ENCODE results near the gene ARTN. TPM values are rescaled to one million over a fixed set of nuclear protein-coding genes. Genes with fewer than 3 reads are reported as not detected.

ARTN gene
- total RNA-seq, 2 donors from 2014 or later: 4.1 to 5.4 TPM

DNA sequence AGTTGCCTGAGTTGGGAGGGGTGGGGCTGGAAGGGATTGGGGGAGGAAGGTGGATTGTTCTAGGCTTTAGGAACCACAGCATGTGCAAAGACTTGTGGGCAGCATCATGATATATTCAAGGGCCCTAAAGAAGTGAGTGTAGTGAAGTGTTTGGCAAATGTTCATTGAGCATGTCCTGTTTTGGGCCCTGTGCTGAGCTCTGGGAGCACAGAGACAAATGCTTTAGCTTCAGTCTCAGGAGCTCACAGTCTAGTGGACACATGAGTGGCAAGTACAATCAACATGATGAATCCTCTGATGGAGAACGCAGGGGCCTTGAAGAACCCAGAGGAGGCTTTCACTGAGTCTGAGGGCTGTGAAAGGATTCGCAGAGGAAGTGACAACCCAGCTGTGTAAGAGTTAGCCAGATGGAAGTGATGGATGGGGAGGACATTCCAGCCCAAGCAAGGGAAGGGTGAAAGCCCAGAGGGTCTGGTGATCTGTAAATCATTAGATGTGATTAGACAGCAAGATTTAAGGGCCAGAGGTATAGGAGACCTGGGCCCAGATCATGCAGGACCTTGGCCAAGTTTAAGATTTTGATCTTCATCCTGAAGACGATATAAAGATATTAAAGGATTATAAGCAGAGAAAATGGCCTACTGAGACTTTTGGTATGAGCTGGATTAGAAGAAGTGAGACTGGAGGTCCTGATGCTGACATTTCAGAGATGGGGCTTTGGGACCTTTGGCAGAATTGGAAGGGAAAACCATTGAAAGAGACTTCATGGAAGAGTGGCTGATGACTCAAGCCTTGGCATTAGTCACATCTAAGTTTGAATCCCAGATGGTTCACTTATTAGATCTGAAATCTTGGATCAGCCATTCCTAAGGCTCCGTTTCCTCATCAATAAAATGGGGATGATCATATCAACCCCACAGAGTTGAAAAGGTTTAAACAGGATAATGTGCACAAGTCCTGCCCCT lies 17.7 kb downstream of the ARTN start:
- WGBS: 82% methylated on average over 4 of the region's 4 CpGs
- no peaks in the 10 kb centered on the region for H3K27me3 ChIP-seq (replicated peaks; ENCODE audit: insufficient read depth)
- DNase-seq (ENCODE audit: low spot score): no peak
- no peaks in the 10 kb centered on the region for H3K9me3 ChIP-seq
- H3K27ac ChIP-seq: no peak overlapping the region
- H3K4me1 ChIP-seq (replicated peaks): peaks cover 15% of the 10 kb centered on the region
- no peak for TF ChIP-seq POLR2AphosphoS5 (IDR thresholded peaks at IDR 0.05)
- TF ChIP-seq POLR2A (IDR thresholded peaks at IDR 0.05): no peak
- TF ChIP-seq, protein P1, sequence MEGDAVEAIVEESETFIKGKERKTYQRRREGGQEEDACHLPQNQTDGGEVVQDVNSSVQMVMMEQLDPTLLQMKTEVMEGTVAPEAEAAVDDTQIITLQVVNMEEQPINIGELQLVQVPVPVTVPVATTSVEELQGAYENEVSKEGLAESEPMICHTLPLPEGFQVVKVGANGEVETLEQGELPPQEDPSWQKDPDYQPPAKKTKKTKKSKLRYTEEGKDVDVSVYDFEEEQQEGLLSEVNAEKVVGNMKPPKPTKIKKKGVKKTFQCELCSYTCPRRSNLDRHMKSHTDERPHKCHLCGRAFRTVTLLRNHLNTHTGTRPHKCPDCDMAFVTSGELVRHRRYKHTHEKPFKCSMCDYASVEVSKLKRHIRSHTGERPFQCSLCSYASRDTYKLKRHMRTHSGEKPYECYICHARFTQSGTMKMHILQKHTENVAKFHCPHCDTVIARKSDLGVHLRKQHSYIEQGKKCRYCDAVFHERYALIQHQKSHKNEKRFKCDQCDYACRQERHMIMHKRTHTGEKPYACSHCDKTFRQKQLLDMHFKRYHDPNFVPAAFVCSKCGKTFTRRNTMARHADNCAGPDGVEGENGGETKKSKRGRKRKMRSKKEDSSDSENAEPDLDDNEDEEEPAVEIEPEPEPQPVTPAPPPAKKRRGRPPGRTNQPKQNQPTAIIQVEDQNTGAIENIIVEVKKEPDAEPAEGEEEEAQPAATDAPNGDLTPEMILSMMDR (IDR thresholded peaks at IDR 0.05): no peak
- no peak overlapping the region for H3K4me3 ChIP-seq
- intact Hi-C loops (cut with DNase I): no loop called here
- no peaks in the 10 kb centered on the region for H3K36me3 ChIP-seq

DNA sequence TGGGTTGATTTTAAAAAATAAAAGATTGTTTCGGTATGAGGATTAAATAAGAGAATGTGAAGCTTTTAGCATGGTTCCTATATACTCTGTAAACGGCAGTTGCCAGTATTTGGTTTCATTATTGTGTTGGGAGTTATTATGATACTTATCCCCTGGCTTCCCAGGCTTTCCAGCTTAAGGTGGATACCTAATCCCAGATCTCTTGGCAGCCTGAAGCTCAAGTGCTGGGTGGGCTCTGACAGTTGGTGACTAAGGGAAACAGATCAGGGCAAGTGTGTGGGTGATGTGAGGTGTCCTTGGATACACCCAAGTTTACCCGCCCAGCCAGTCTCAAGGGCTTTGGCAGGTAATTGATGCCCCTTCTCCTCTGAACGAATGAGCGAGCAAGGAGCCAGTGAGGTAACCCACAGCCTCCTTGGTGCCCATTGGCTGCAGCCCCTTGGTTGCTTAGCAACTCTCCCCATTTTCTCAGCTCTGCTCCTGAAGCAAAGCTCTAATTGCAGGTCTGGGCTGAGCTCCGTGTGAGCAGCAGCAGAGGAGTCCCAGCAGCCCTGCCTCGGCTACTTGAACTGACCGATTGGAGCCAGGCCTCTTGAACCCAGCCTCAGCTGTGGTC lies 19.2 kb downstream of the ARTN start:
- H3K36me3 ChIP-seq: peaks cover 0 to 8% of the 10 kb centered on the region in 2 donors
- WGBS: 56% methylated on average over 8 of the region's 8 CpGs
- DNase-seq (ENCODE audit: low spot score): no peak
- no peak for TF ChIP-seq POLR2AphosphoS5 (IDR thresholded peaks at IDR 0.05)
- TF ChIP-seq, protein P1 (IDR thresholded peaks at IDR 0.05): no peak
- TF ChIP-seq POLR2A (IDR thresholded peaks at IDR 0.05): no peak
- H3K4me1 ChIP-seq (replicated peaks): peaks cover 7% of the 10 kb centered on the region
- intact Hi-C loops (cut with DNase I): no loop called here
- no peaks in the 10 kb centered on the region for H3K9me3 ChIP-seq
- H3K27ac ChIP-seq: no peak overlapping the region
- no peaks in the 10 kb centered on the region for H3K27me3 ChIP-seq (replicated peaks; ENCODE audit: insufficient read depth)
- H3K4me3 ChIP-seq: no peak overlapping the region

DNA sequence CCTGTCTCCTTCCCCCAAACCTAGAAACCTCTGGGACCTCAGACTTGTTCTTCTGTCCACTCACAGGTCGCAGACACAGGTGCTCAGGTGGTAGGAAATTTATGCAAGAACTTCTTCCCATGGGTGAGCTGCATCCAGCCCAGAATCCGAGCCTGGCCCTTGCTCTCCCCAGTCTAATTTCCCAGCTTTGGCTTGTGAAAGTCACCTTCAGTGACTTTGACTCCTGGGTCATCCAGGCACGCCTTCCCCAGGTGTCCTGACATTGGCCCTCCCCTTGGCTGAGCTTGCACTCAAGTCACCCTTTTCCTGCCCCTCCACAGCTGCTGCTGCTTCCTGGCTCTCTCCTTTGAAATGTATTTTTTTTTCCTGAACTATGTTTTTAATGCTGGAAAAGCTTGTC lies 19.8 kb downstream of the ARTN start:
- Histone ChIP-seq H3K9me3 (no peaks in the 10 kb centered on the region), H3K27me3 (replicated peaks; ENCODE audit: insufficient read depth) (no peaks in the 10 kb centered on the region), H3K36me3 (peaks cover 0 to 8% of the 10 kb centered on the region in 2 donors), H3K4me3 (no peak overlapping the region), H3K27ac (no peak overlapping the region), H3K4me1 (replicated peaks) (peaks cover 2% of the 10 kb centered on the region)
- intact Hi-C loops (cut with DNase I): no loop called here
- no peak for DNase-seq (ENCODE audit: low spot score)
- WGBS: 72% methylated on average over 3 of the region's 3 CpGs
- TF ChIP-seq, protein P1 (IDR thresholded peaks at IDR 0.05): no peak
- TF ChIP-seq POLR2AphosphoS5 (IDR thresholded peaks at IDR 0.05) (no peak), POLR2A (IDR thresholded peaks at IDR 0.05) (no peak)

DNA sequence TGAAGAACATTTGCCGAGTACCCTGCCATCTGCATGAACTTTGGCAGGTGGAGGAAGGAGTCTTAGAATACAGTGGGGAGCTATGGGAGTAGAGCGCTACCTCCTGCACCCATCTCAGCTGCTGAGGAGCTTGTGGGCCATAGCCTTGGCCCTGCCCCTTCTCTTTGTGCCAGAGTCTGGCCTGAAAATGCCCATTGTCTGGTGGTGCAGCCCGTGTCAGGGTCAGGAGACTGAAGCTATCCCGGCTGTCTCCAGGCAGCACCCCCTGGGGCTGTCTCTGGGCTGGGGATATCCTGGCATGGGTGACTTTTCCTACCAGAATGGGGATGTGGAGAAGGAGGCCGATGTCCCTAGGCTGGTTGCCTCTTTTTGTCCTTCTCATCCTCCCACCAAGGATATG lies 20.4 kb downstream of the ARTN start:
- WGBS: 93% methylated on average over 5 of the region's 5 CpGs
- Histone ChIP-seq H3K36me3 (peaks cover 0 to 8% of the 10 kb centered on the region in 2 donors), H3K4me3 (no peak overlapping the region), H3K4me1 (replicated peaks) (peaks cover under 1% of the 10 kb centered on the region), H3K27me3 (replicated peaks; ENCODE audit: insufficient read depth) (no peaks in the 10 kb centered on the region), H3K27ac (no peak overlapping the region), H3K9me3 (no peaks in the 10 kb centered on the region)
- TF ChIP-seq, protein P1 (IDR thresholded peaks at IDR 0.05): no peak
- TF ChIP-seq POLR2AphosphoS5 (IDR thresholded peaks at IDR 0.05) (no peak), POLR2A (IDR thresholded peaks at IDR 0.05) (no peak)
- intact Hi-C loops (cut with DNase I): no loop called here
- no peak for DNase-seq (ENCODE audit: low spot score)
